OCI-LY3 (cell line): Measurements from ENCODE around the gene TMEM132D.

ENCODE experiments used
- EZH2phosphoT487 ChIP-seq: fragments of 200-600 bp; shearing (Covaris generic); IDR thresholded peaks from 2 replicates; pipeline ENCODE4 v1.6.1; 2018; ENCODE audit warnings: antibody characterized with exemption, mixed run types, low read depth
- TF ChIP-seq, protein P1 (sequence below): fragments of 200-600, 300-600 bp; sonication (generic); IDR thresholded peaks from 2 replicates; pipeline ENCODE4 v1.5.1; 2014; ENCODE audit warnings: antibody characterized with exemption, low read length, low read depth

DNA sequence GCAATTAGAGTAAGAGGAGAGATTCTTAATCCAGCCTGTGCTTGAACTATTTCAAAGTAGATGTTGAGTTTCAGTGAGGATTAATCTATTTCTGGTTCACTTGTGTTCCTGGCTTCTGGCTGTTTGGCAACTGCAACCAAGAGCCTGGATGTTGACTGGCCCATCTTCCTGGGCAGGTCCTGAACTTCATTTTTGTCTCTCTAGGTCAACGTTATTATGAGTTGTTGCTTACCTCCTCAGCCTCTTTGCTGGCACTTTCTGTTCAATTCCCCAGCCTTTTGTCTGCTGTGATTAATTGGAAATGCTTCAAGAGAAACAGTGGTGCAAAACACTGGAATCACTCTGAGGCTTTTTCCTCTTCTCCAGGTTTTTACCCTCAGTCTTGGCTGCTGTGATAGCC is 56.8 kb downstream of the TMEM132D start:
- TF ChIP-seq, protein P1, sequence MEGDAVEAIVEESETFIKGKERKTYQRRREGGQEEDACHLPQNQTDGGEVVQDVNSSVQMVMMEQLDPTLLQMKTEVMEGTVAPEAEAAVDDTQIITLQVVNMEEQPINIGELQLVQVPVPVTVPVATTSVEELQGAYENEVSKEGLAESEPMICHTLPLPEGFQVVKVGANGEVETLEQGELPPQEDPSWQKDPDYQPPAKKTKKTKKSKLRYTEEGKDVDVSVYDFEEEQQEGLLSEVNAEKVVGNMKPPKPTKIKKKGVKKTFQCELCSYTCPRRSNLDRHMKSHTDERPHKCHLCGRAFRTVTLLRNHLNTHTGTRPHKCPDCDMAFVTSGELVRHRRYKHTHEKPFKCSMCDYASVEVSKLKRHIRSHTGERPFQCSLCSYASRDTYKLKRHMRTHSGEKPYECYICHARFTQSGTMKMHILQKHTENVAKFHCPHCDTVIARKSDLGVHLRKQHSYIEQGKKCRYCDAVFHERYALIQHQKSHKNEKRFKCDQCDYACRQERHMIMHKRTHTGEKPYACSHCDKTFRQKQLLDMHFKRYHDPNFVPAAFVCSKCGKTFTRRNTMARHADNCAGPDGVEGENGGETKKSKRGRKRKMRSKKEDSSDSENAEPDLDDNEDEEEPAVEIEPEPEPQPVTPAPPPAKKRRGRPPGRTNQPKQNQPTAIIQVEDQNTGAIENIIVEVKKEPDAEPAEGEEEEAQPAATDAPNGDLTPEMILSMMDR: no peak
- no peak for TF ChIP-seq EZH2phosphoT487
